Transverse colon (tissue), 4 donors: Measurements from ENCODE around the gene SHB.

ENCODE experiments used
- CTCF ChIP-seq, 5 experiments: fragments of 200-600 bp in 3 of 5; fragments of 450-650 bp in 2 of 5; sonication (generic) in 3 of 5; IDR thresholded peaks; 1 replicate in 2 of 5; 2 replicates in 3 of 5; pipeline ENCODE4 v1.5.1; 2016 to 2017; ENCODE audit warnings: antibody characterized with exemption in 5 of 5, inconsistent platforms in 3 of 5, mild to moderate bottlenecking in 2 of 5, moderate library complexity in 1 of 5
- POLR2AphosphoS5 ChIP-seq, 3 donors: sonication (generic); formaldehyde crosslinking; IDR thresholded peaks; one replicate each; pipeline ENCODE4 v1.6.1; 2016; ENCODE audit warnings: antibody characterized with exemption in 3 of 3

- no peak for TF ChIP-seq POLR2AphosphoS5 (IDR thresholded peaks at IDR 0.05)
- TF ChIP-seq CTCF (IDR thresholded peaks at IDR 0.05), result no peak
Observed at GRCh38 chr9:37984672-37985611, 84.1 kb downstream of the SHB start.
